CD4-positive, alpha-beta T cell treated with Interleukin-17A for 1 hour (primary cell): ENCODE results near the gene TMEM239.
"Not testable (repeated sequence)": the region's sequence is repeated elsewhere in the genome, so short reads cannot be mapped to it uniquely, and the experiment has no call there.

Source experiments
- DNase-seq: peaks from one replicate; pipeline ENCODE4 v3.0.0-alpha.2; 2020

The TMEM239 gene

DNA sequence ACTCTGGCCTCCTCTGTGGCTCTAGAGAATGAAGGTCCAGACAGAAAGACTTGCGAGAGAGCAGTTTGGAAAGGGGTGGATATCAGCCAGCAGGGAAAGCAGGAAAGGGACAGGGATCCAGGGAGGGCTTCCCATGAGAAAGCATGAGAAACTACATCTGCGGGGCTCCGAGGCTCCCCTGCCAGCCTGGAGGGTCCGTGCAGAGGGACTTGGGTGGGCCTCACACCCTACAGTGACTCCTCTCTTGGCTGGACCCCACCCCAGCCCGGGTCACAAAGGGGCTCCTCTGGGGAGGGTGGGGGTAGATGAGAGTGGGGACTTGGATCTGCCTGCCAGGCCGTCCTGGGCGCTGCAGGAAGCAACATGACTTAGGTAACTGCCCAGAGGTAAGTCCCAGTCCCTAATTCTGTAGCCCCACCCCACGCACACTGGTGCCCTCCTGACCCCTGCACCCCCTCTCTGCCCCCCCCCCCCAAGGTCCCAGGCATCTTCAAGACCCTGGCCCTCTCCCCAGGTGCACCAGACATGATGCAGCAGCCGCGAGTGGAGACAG is at the start of gene TMEM239:
Gene TMEM239, plus strand, starts transcription at position 335 of the 553 bp plus-strand sequence. Its CDS starts 191 bp downstream, at position 526.
- no peak for DNase-seq

DNA sequence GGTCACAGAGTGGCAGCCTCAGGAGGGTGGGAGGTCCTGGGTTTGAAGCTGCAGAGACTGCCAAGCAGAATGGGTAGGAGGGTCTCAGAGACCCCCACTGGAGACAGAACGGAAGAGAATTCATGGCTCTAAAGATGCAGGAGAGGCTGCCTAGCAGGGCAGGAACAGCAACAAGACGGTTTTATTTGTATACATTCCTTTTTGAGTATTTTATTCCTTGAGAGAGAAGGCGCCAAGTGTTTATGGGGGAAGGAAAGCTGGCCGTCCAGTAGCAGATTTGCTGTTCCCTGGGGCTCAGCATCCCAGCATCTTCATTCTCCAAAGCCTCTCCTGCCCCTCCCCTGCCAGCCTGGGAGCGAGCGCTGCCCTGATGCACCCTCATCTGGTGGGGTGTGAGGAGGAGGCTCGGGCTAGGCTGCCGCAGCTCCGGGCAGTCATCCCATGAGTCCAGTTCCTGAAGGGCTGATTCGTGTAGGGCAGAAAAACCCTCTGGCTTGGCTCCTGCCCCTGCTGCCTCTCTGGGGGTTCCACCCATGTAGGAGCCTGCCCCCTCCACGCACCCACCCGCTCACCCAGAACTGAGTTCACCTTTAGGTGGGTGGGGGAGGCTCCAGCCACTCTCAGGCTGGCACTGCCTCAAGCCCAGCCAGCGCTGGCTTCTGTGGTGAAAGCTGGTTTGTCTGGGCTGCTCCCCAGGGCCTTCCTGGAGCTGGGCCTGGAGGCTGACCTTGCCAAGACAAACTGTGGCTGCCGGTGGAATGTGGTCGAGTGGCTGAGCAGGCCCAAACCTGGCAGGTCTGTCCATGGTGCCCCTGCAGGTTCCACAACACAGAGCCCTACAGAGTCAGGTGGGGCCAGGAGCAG is 48.2 kb upstream of the TMEM239 start:
- no peak for DNase-seq

DNA sequence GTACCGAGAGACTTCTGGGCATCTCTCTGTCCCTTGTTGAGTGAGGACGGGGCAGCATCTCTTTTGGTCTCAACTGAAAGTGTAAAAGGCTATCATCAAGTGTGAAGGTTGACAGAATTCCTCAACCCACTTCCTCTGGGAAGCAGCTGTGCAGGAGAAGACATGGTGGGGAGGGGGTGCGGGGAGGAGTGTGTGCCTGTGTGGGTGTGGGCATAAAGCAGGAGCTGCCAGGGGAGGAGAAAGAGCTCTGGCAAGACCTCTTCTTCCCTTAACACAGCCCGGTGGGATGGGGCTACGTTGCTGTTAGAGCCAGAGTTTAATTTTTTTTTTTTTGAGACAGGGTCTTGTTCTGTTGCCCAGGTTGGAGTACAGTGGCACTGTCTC is 47.5 kb upstream of the TMEM239 start:
- DNase-seq = no peak

DNA sequence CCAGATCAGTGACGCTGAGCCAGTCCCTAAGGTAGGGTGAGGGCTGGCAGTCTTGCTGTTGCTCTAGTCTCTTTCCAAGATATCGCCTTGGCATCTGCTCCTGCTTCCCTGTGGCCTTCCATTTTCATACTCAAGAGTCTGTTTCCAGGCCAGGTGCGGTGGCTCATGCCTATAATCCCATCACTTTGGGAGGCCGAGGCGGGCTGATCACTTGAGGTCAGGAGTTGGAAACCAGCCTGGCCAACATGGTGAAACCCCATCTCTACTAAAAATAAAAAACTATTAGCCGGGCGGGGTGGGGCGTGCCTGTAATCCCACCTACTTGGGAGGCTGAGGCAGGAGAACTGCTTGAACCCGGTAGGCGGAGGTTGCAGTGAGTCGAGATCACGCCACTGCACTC is 46.1 kb upstream of the TMEM239 start:
- DNase-seq = not testable (repeated sequence)

DNA sequence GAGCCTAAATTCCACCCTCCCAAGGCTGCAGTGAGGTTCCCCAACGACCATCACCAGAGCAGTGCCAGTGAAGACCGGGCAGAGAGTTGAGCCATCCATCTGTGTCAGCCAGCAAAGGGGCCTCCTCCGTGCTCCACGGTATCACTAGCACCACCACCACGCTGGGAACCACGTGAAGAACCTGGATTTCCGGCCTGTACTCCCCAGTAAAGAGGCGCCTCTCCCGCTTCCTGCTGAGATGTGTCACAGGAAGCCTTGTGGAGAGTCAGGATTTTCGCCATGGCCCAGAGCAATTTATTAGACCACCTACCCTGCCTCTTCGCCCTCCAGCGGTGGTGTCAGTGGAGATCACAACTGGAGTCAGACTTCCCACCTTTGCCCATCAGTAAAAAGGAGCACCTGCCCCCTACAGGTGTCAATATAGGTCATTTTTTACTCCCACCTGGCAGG is 44.5 kb upstream of the TMEM239 start:
- DNase-seq = no peak

DNA sequence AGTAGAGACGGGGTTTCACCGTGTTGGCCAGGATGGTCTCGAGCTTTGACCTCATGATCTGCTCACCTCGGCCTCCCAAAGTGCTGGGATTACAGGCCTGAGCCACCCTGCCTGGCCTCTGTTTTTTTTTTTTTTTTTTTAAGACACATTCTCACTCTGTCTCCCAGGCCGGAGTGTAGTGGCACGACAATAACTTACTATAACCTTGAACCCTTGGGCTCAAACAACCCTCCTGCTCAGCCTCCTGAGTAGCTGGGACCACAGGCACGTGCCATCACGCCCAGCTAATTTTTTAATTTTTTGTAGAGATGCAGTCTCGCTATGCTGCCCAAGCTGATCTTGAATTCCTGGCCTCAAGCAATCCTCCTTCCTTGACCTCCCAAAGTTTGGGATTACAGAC is 42.4 kb upstream of the TMEM239 start:
- no peak for DNase-seq

DNA sequence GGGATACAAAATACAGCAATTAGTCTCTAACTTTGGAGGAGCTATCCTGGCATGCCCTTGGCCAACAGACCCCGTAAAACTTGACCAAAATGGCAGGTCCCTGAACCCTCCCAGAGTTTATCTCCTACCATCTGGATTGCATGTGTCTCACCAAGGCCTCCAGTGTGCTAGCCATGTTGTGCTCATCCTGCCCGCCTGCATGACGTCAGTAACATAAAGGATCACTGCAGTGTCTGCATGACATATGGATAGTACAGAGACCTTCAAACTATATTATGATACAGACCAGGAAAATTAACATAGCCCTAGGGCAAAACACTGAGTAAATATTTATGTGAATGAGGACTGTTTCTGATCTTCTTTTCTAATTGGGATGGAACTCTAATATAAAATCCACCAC is 41.0 kb upstream of the TMEM239 start:
- DNase-seq = no peak

DNA sequence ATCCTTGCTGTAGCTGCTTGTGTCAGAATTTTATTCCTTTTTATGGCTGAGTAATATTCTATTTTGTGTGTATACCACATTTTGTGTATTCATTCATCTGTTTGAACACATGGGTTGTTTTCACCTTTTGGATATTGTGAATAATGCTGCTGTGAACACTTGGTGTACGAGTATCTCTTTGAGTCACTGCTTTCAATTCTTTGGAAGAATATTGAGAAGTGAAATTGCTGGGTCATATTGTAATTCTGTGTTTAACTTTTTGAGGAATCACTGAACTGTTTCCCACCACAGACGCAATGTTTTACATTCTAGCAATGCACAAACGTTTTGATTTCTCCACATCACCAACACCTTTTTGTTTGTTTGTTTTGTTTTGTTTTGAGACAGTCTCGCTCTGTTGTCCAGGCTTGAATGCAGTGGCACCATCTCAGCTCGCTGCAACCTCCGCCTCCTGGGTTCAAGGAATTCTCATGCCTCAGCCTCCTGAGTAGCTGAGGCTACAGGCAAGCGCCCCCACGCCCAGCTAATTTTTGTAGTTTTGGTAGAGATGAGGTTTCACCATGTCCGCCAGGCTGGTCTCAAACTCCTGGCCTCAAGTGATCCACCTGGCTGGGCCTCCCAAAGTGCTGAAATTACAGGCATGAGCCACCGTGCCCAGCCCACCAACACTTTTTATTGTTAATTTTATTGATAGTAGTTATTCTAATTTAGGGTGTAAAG is 37.4 kb upstream of the TMEM239 start:
- DNase-seq = no peak

DNA sequence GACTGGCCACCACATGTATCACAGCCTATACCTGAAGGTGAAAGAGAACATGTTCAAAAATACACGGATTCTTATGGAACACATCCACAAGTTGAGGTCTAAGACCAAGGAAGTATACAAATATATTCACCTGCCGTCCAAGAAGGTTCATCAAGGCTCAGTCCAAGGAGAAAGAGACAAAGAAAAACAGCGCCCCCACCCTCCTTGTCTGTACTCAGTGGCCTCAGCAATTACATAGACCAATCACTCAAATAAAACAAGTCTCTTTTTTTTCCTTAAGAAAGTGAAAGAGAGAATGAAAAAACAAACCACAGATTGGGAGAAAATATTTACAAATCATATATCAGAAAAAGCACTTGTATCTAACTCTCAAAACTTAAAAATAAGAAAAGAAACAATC is 35.2 kb upstream of the TMEM239 start:
- DNase-seq = no peak

DNA sequence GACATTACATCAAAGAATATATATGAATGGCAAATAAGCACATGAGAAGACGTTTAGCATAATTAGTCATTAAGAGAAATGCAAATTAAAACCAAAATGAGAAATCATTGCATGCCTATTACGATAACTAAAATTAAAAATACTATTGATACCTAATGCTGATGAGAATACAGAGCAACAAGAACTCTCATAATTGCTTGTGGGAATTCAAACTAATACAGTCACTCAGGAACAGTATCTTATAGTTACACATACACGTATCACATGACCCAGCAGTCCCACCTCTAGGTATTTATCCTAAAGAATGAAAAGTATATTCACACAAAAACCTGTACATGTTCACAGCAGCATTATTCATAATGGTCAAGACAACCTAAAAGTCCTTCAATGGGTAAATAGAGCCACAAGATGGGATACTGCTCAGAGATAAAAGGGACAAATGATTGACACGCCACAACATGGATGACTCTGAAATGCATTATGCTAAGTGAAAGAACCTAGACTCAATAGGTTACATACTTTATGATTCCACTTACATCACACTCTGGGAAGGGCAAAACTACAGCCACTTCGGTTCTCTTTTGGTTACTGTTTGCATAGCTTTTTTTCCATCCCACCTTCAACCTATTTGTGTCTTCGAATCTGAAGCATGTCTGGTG is 32.1 kb upstream of the TMEM239 start:
- DNase-seq = no peak

DNA sequence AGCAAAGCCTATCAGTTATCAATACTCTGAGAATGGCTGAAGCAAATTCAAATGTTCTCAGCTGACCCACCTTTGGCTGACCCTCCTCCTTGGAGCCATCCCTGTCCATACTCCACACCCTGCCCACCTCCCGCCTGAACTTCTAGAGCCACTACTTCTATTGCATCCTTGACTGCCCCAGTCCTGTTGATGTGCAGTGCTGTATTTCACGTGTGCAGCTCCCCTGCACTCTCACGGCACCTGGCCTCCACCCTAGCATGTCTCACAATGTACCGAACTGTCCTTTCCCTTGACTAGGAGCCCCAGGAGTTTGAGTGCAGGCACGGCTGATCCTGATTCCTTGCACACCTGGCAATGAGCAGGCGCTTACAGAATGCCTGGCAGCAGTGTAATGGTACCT is 22.7 kb upstream of the TMEM239 start:
- no peak for DNase-seq

DNA sequence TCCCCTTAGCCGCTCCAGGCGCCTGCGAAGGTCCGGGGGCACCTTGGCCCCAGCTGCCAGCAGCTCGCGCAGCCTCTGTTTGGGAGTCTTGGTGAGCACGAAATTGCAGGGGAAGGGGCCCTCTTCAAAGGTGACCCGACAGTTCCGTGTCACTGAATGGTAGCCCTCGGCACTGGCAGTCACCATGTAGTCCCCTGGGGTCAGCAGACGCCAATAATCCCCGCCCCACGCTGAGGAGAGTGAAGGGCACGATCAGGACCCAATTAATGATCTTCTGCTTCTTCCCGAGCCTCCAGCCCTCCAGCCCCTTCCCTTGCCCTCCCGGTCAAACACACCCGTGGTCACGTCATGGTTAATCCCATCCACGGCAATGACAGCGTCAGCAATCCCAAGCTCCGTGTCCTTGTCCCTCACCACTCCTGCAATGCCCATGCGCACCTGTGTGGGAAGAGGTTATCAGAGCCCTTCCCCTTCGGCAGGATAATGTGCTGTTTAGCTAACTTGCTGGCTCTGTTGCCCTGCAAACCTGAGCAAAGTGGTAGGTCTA is 21.9 kb upstream of the TMEM239 start:
- no peak for DNase-seq

DNA sequence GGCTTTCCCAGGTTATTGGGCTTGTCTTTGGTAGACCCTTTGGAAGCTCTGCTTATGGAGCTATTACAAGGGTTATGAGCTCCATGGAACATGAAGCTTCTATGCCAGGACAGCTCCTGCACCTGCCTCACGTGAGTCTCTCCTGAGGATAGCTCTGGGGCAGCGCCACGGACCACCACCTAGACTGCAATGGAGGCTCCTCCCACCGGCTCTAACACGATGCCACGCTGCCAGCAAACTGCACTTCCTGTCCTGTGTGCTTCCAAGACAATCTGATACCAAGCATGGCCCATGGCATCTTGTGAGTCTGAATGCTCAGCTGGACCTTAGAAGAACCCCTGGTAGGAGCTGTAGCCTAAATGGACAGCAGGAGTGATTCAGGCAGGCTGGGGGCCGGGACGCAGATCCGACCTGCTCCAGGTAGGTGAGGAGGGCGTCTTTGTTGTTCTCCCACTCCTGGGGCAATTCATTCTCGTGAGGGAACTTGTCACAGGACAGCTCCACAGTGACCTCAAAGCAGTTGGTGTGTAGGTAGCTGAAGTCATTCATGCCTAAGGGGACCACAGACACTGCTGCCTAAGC is 21.2 kb upstream of the TMEM239 start:
- DNase-seq = no peak

DNA sequence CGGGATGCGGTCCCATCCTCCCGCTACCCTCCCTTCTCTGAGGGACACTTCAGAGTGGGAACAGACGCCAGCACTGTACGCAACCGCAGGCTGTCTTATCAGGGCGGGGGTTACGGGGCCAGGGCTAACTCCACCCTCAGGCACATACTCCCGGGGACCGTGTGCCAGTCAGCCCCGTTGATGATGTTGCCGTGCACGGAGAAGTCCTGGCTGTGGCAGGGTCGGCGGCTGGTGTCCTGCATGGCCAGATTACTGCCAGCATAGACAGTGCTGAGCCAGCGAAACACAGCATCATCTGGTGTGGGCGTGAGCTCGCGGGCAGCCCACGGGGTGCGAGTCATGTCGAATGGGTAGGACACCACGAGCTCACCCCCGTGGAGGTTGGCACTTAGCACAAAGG is 20.7 kb upstream of the TMEM239 start:
- no peak for DNase-seq

DNA sequence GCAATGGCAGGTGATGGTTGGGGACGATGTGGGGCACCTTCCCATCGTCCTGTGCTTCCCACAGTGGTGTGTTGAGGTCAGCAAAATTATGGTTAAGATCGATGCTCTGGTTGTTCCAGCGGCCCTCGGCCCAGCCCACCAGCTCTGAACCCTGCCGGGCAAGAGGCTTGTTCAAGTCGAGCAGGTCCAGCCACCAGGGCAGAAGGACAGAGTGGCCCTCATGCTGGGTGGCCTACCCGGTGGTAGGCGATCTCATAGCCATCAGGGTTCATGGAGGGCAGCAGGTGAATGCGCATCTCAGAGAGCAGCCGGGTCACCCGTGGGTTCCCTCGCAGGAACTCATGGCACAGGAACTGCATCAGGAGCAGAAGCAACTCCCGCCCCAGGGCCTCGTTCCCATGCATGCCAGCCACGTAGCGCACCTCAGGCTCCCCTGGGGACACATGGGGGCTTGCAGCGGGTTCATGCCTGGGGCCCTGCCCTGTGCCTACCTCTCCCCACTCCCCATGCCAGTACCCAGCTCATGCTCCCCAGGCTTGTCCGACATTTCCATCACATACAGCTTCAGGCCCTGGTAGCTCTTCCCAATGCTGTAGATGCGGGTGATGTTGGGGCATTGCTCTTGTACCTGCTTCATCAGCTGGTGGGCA is 20.0 kb upstream of the TMEM239 start:
- no peak for DNase-seq

DNA sequence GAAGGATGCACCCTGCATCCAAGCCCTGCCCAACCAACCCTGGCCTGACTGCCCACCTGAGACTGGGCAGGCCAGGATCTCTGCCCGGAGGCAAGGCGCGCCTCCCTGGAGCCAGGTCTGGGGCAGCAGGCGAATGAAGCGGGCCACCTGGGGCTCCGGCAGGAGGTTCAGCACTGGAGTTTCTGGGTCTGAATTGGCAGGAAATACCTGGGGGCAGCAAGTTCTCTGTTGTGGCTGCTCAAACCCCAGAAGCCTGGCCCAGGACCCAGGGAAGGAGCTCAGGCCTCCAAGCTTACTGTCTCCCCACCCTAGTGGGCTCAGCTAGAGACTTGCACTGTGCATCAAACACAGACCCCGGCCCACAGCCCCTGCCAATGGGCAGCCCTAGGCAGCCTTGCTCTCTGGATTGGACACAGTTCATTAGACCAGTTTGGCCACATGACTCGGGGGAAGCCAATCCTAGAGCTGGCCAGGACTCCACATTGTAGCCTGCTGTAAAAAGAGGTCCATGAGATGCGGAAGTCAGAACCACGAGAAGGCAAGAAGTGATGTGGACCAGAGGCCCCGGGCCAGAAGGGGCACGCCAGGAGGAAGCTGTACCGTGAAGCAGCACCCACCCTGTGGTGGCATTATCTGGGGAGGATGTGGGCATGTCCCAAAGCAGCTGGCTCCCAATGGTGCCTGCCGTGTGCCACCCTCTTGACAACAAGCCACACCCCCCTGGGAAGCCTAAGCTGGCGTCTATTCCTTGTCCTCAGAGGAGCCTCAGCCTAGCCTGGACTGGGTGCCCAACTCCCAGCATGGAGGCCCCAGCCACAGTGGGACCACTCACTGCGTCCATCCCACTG is 18.8 kb upstream of the TMEM239 start:
- DNase-seq = no peak

DNA sequence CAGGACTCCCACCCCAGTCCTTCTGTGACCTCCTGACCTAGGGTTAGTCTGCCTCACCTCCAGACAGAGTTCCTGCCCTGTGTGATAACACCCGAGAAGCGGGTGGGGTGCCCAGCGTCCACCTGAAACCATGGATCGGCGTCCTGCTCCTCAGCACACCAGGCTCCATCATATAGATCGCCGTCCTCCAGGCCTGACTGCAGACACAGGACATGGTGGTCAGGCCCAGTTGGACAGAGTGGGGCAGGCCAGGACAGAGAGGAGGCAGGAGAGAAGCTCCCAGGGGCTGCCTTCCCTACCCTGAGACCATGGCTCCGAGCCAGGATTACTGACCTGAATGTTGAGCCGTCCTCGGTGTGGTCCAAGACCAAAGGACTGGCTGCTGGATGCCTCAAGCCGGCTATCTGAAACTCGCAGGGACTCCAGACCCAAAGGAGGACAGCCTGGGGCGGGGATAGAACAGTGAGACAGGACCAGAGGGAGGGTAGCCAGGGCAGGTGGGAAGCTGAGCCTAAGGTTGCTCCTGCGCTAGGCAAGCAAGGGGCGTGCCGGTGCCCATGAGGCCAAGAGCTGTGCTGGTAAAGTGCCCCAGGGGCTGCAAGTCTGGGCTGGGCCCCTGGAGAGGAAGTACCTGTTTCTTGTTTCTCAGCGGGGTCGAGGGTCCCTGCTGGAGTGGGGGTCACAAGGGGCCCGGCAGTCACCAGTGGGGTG is 17.9 kb upstream of the TMEM239 start:
- DNase-seq = no peak

DNA sequence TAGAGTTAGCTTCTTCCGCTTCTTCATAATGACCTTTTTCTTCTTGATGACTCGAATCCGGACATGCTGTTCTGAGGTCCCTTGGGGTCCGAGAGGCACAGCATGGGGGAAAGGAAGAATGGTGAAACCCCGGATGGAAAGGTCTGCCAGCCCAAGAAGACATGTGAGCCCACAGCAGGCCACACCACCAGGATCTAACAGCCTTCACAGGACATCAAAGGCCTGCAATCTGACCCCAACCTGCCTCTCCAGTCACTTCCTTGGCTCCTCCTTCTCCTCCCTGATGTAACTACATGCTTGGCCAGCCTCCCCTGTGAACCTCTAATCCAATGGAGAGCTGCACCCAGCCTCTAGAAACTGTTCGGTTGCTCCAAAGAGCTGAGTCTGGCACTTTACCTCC is 17.4 kb upstream of the TMEM239 start:
- no peak for DNase-seq

DNA sequence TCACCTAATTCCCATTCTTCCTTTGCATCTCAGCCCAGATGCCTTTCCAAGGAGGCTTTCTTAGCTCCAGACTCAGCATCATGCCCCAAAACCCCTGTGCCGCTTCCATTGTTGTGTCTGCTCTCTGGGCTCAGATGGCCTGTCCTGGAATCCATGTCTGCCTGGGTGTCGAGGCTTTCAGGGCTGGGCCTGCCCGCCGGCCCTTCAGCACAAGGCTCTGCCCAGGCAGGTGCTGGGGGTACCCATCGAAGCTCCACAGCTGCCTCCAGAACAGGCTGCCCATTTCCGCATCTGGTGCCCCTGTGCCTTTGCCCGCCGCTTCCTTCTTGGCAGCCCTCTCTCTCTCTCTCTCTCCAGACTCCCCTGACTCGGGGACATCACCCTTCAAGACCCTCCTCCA is 16.9 kb upstream of the TMEM239 start:
- DNase-seq = no peak

DNA sequence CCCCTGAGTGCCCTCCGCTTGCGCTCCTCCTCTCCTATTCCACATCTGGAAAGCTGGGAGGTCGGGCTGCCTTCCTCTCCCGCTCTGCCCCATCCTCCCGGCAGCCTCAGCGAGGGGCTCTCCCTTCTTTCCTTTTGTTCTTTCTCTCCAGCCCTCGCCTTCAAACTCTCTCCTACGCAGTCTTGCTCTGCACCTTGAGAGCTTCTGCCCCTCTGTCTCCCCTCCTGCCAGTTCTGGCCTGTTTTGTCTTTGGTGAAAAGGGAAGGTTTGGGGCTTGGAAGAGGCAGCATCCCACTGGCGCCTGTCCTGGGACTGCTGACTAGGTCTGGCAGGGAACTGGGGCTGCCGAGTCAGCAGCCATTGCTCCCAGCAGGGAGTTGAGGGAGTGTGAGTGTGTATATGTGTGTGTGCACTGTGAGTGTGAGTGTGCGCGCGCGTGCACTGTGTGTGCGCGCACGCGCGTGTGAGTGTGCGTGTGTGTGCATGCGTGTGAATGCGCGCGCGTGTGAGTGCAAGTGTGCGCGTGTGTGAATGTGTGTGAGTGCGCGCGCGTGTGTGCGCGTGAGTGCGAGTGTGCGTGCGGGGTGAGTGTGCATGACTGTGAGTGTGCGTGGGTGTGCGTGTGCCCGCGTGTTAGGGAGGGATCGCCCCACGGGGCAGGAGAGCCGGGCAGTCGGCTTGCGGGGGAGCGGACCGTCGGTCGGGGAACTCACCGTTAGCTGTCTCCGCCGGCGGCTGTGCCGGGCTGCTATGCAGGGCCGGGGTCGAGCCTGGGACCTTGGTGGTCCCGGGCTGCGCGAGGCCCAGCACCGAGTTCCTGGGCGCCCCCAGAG is 16.3 kb upstream of the TMEM239 start:
- no peak for DNase-seq
